Activated naive CD4-positive, alpha-beta T cell treated with anti-CD3 and anti-CD28 coated beads, Interleukin-2, amount 50 U/mL, for 72 hours (primary cell): Measurements from ENCODE around the gene VDAC2. TPM values are rescaled to one million over a fixed set of nuclear protein-coding genes. Genes with fewer than 3 reads are reported as not detected.
"Not testable (repeated sequence)": the region's sequence is repeated elsewhere in the genome, so short reads cannot be mapped to it uniquely, and the experiment has no call there.

Experiments used
- ATAC-seq, 2 donors: fragments of 150-1000 bp; cut with Tn5 transposase; 2 replicates each; pipeline ENCODE4 v1.10.0; 2021; ENCODE audit warnings: mild to moderate bottlenecking in 2 of 2, moderate library complexity in 2 of 2
- DNase-seq, 2 donors: peaks; one replicate each; pipeline ENCODE4 v3.0.0; 2021 to 2022; ENCODE audit warnings: low spot score in 2 of 2
- H3K27ac Mint-ChIP-seq, 2 donors: one replicate each; pipeline ENCODE4 v1.8.0; 2022; ENCODE audit warnings: mild to moderate bottlenecking in 2 of 2, mixed read lengths in 2 of 2
- H3K36me3 Mint-ChIP-seq, 2 donors: one replicate each; pipeline ENCODE4 v1.8.0; 2022; ENCODE audit warnings: mixed read lengths in 2 of 2
- H3K9me3 Mint-ChIP-seq, 2 donors: one replicate each; pipeline ENCODE4 v1.8.0; 2022; ENCODE audit warnings: mixed read lengths in 2 of 2
- total RNA-seq, 2 donors: library from RNA; stranded (reverse); gene quantifications; one replicate each; pipeline ENCODE4 v1.2.3, GENCODE V29; 2022

The VDAC2 gene
- 100 to 1,000 TPM; 192 to 271 TPM for total RNA-seq

GRCh38 chr10:75210282-75211006 is at the start of gene VDAC2:
TSS of gene VDAC2 (plus strand) at chr10:75210796. CDS start at chr10:75211159, 363 bp downstream.
- H3K9me3 Mint-ChIP-seq, result no peaks in the 10 kb centered on the region
- H3K27ac Mint-ChIP-seq, result peak within 1 kb of the TSS; percentile 98 to 100
- peak; percentile 90 to 92 for ATAC-seq
- H3K36me3 Mint-ChIP-seq, result peaks cover 29 to 36% of the 10 kb centered on the region in 2 donors
- DNase-seq, result peak; percentile 94 to 96

GRCh38 chr10:75165684-75166622 is 44.6 kb upstream of the VDAC2 start:
- Mint-ChIP-seq H3K27ac (peak overlapping the region; percentile 81 to 91), H3K36me3 (peaks cover 0 to 22% of the 10 kb centered on the region in 2 donors), H3K9me3 (no peaks in the 10 kb centered on the region)
- ATAC-seq, result peak; percentile 74 to 96
- DNase-seq, result no peak

GRCh38 chr10:75166623-75166972 is 44.0 kb upstream of the VDAC2 start:
- Mint-ChIP-seq H3K36me3 (peaks cover 0 to 22% of the 10 kb centered on the region in 2 donors), H3K9me3 (no peaks in the 10 kb centered on the region), H3K27ac (peak overlapping the region; percentile 65 to 81)
- ATAC-seq (no peak), DNase-seq (no peak)

- ATAC-seq (no peak), DNase-seq (no peak)
- Mint-ChIP-seq H3K36me3 (peaks cover 0 to 22% of the 10 kb centered on the region in 2 donors), H3K27ac (peak overlapping the region; percentile 31 to 81), H3K9me3 (no peaks in the 10 kb centered on the region)
These were observed 42.3 kb upstream of the VDAC2 start for GRCh38 chr10:75168275-75168674.

GRCh38 chr10:75170215-75170614 is 40.4 kb upstream of the VDAC2 start:
- no peak for ATAC-seq
- peaks cover 0 to 22% of the 10 kb centered on the region in 2 donors for H3K36me3 Mint-ChIP-seq
- H3K27ac Mint-ChIP-seq, result no peak overlapping the region
- H3K9me3 Mint-ChIP-seq, result no peaks in the 10 kb centered on the region
- no peak for DNase-seq

GRCh38 chr10:75175046-75175445 is 35.5 kb upstream of the VDAC2 start:
- H3K27ac Mint-ChIP-seq, result no peak overlapping the region
- DNase-seq (no peak), ATAC-seq (no peak)
- no peaks in the 10 kb centered on the region for H3K9me3 Mint-ChIP-seq
- H3K36me3 Mint-ChIP-seq, result peaks cover 6 to 15% of the 10 kb centered on the region in 2 donors

- Mint-ChIP-seq H3K36me3 (peaks cover 6 to 11% of the 10 kb centered on the region in 2 donors), H3K27ac (no peak overlapping the region), H3K9me3 (no peaks in the 10 kb centered on the region)
- DNase-seq (no peak), ATAC-seq (no peak)
These were observed 34.5 kb upstream of the VDAC2 start for GRCh38 chr10:75176046-75176445.

- DNase-seq, result no peak
- peak overlapping the region in 1 of 2 donors; percentile 66 for H3K27ac Mint-ChIP-seq
- no peak for ATAC-seq
- H3K9me3 Mint-ChIP-seq, result no peaks in the 10 kb centered on the region
- peaks cover 6 to 16% of the 10 kb centered on the region in 2 donors for H3K36me3 Mint-ChIP-seq
These were observed 33.9 kb upstream of the VDAC2 start for GRCh38 chr10:75176736-75177135.

- Mint-ChIP-seq H3K9me3 (no peaks in the 10 kb centered on the region), H3K36me3 (peaks cover 6 to 16% of the 10 kb centered on the region in 2 donors), H3K27ac (peak overlapping the region; percentile 60 to 70)
- no peak for ATAC-seq
- no peak for DNase-seq
These were observed 30.9 kb upstream of the VDAC2 start for GRCh38 chr10:75179657-75180177.

GRCh38 chr10:75180592-75180991 is 30.0 kb upstream of the VDAC2 start:
- DNase-seq (no peak), ATAC-seq (peak; percentile 34 to 75)
- peak overlapping the region; percentile 60 to 70 for H3K27ac Mint-ChIP-seq
- H3K9me3 Mint-ChIP-seq, result no peaks in the 10 kb centered on the region
- peaks cover 6 to 16% of the 10 kb centered on the region in 2 donors for H3K36me3 Mint-ChIP-seq

- Mint-ChIP-seq H3K36me3 (peaks cover 3 to 15% of the 10 kb centered on the region in 2 donors), H3K9me3 (no peaks in the 10 kb centered on the region)
These were observed 29.5 kb upstream of the VDAC2 start for GRCh38 chr10:75181073-75181472.

GRCh38 chr10:75186310-75186709 is 24.3 kb upstream of the VDAC2 start:
- Mint-ChIP-seq H3K9me3 (no peaks in the 10 kb centered on the region), H3K27ac (peak overlapping the region in 1 of 2 donors; percentile 50), H3K36me3 (peaks cover 0 to 5% of the 10 kb centered on the region in 2 donors)
- no peak for ATAC-seq
- no peak for DNase-seq

More at GRCh38 chr10:75181073-75181472, 29.5 kb upstream of the VDAC2 start:
- ATAC-seq, result peak; percentile 81 to 84
- DNase-seq, result no peak
- no peak overlapping the region for H3K27ac Mint-ChIP-seq

- Mint-ChIP-seq H3K27ac (peak overlapping the region; percentile 30 to 55), H3K9me3 (no peaks in the 10 kb centered on the region)
These were observed 22.6 kb upstream of the VDAC2 start for GRCh38 chr10:75187961-75188426.

GRCh38 chr10:75188522-75188921 is 22.1 kb upstream of the VDAC2 start:
- H3K27ac Mint-ChIP-seq, result peak overlapping the region; percentile 30 to 55
- not testable (repeated sequence) for H3K9me3 Mint-ChIP-seq, DNase-seq, H3K36me3 Mint-ChIP-seq, ATAC-seq

More at GRCh38 chr10:75187961-75188426, 22.6 kb upstream of the VDAC2 start:
- peak; percentile 80 to 87 for ATAC-seq
- H3K36me3 Mint-ChIP-seq, result no peaks in the 10 kb centered on the region
- DNase-seq, result peak in 1 of 2 donors; percentile 44

GRCh38 chr10:75189266-75190096 is 21.1 kb upstream of the VDAC2 start:
- no peak for DNase-seq
- no peaks in the 10 kb centered on the region for H3K9me3 Mint-ChIP-seq
- no peaks in the 10 kb centered on the region for H3K36me3 Mint-ChIP-seq

More at GRCh38 chr10:75189266-75190096, 21.1 kb upstream of the VDAC2 start:
- no peak for ATAC-seq
- peak overlapping the region in 1 of 2 donors; percentile 30 for H3K27ac Mint-ChIP-seq
